Mesodermal cell (in vitro differentiated cells): ENCODE results near the gene UBE2V1.
"Not testable (repeated sequence)": the region's sequence is repeated elsewhere in the genome, so short reads cannot be mapped to it uniquely, and the experiment has no call there.

Experiments used
- H3K27ac ChIP-seq: 2 replicates; pipeline ENCODE4 v1.7.0; 2013; ENCODE audit warnings: mild to moderate bottlenecking, low read depth, low read length, moderate library complexity; ENCODE audit not compliant: severe bottlenecking
- H3K36me3 ChIP-seq: 2 replicates; pipeline ENCODE4 v1.7.1; 2013; ENCODE audit warnings: mild to moderate bottlenecking, low read length, moderate library complexity; ENCODE audit not compliant: control insufficient read depth, insufficient read depth
- H3K4me1 ChIP-seq: one replicate; pipeline ENCODE4 v1.7.1; 2013; ENCODE audit warnings: mild to moderate bottlenecking, low read length; ENCODE audit not compliant: insufficient read depth, control insufficient read depth, poor library complexity, severe bottlenecking
- H3K4me3 ChIP-seq: 2 replicates; pipeline ENCODE4 v1.7.0; 2013; ENCODE audit warnings: low read length, control low read depth, mild to moderate bottlenecking; ENCODE audit not compliant: insufficient read depth, poor library complexity, severe bottlenecking; ENCODE audit errors: extremely low read depth
- H3K9me3 ChIP-seq: 2 replicates; pipeline ENCODE4 v1.7.1; 2013; ENCODE audit warnings: mild to moderate bottlenecking, low read length, moderate library complexity; ENCODE audit not compliant: control insufficient read depth
- WGBS, 2 experiments: methylation state at CpG; one replicate each; pipeline ENCODE4 v1.1.5; 2013; ENCODE audit warnings: missing lambda C conversion rate in 2 of 2; ENCODE audit not compliant: insufficient coverage in 2 of 2; 5-methylcytosine and 5-hydroxymethylcytosine counted together

The UBE2V1 gene

DNA sequence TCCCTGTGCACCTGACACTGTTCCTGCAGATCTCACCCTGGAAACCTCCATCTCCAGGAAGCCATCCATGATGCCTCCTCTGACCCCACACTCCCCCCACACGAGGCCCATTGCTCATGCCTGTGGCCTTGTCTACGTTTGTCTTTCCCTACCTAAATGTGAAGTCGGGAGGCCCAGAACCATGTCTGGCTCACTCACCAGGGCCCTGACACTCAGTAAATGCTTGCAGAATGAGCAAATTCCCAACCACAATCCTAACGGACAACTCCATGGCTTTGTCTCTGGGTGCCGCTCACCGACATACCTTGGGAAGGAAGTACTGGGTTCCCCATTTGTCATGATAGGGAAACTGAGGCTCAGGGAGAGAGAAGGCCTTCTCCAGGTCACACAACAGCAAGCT, 33.3 kb upstream of the UBE2V1 start:
- Histone ChIP-seq H3K27ac (peak overlapping the region; percentile 53), H3K4me3 (no peak overlapping the region), H3K9me3 (no peaks in the 10 kb centered on the region), H3K36me3 (peaks cover 78% of the 10 kb centered on the region), H3K4me1 (peaks cover 69% of the 10 kb centered on the region)
- 93 to 94% methylated on average over 3 to 5 of the region's 6 CpGs for WGBS, 2 experiments

DNA sequence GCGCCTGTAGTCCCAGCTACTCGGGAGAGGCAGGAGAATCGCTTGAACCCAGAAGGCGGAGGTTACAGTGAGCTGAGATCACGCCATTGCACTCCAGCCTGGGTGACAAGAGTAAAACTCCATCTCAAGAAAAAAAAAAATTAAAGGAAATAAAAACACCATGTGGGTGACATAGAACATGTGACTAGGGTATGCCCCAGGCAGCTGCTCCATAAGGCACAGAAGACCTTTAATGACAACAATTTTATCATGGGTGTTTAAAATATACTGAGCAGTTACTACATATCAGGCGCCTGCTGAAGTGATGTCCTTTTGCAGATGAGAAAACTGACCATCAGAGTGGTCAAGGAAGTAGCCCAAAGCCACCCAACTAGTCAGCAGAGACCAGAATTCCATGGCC, 32.6 kb upstream of the UBE2V1 start:
- Histone ChIP-seq H3K4me3 (no peak overlapping the region), H3K36me3 (peaks cover 80% of the 10 kb centered on the region), H3K9me3 (no peaks in the 10 kb centered on the region), H3K27ac (no peak overlapping the region), H3K4me1 (peaks cover 63% of the 10 kb centered on the region)
- WGBS, 2 experiments: 90 to 100% methylated on average over 4 to 5 of the region's 6 CpGs

DNA sequence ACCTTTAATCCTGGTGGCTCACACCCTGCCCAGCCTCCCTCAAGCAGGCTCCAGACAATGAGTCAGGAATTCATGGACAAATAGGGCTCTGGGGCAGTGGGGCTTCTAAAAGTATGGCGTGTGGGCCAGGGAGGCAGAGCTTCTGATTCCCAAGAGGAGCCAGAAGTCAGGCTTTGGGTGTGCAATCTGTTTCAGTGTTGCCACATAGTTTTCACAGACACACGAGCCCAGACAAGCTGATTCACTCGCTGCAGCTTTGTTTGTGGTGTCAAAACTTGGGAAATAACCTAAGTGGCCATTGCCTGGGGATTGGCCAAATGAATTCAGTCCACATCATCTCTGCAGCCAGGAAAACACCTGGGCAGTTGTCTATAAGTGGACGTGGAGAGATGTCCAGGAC, 31.4 kb upstream of the UBE2V1 start:
- WGBS, 2 experiments: 73 to 91% methylated on average over 3 to 4 of the region's 4 CpGs
- peaks cover 82% of the 10 kb centered on the region for H3K36me3 ChIP-seq
- H3K9me3 ChIP-seq: no peaks in the 10 kb centered on the region
- H3K4me1 ChIP-seq: peaks cover 61% of the 10 kb centered on the region
- H3K27ac ChIP-seq: peak overlapping the region; percentile 49
- H3K4me3 ChIP-seq: no peak overlapping the region

- 78 to 81% methylated on average over 6 of the region's 6 CpGs for WGBS, 2 experiments
- no peaks in the 10 kb centered on the region for H3K9me3 ChIP-seq
- peaks cover 58% of the 10 kb centered on the region for H3K4me1 ChIP-seq
- no peak overlapping the region for H3K4me3 ChIP-seq
- peaks cover 80% of the 10 kb centered on the region for H3K36me3 ChIP-seq
- no peak overlapping the region for H3K27ac ChIP-seq
Measured at GRCh38 chr20:50142812-50143211, 29.9 kb upstream of the UBE2V1 start.

DNA sequence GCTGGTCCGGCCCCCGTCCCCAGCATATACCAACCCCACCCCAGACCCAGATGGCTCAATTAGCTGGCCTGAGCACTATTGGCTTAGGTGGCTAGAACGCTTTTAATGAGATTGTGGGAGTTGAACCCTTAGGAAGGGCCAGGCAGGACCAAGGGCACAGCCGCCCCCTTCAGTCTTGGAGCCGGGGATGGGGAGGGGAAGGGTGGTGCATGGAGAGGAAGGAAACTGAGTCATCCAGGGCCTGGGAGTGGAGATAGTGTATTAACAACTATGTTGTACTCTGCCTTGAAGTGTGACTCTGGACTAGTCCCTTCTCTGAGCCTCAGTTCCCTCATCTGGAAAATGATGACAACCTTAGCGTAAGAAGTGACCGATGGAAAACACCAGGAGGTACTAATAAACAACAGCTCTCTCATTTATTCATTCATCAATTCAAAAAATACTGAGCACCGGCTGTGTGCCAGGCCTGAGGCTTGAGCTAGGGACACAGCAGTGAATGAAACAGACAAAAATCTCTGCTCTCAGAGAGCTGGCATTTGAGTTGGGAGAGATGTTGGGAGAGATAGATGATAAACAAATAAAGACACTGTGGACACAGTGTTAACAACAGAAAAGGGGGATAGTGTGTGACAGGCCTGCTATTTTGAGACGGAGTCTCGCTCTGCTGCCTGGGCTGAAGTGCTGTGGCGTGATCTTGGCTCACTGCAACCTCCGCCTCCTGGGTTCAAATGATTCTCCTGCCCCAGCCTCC, 29.0 kb upstream of the UBE2V1 start:
- Histone ChIP-seq H3K36me3 (peaks cover 77% of the 10 kb centered on the region), H3K4me3 (no peak overlapping the region), H3K9me3 (no peaks in the 10 kb centered on the region), H3K27ac (peak overlapping the region; percentile 53), H3K4me1 (peaks cover 56% of the 10 kb centered on the region)
- WGBS, 2 experiments: 85 to 86% methylated on average over 9 to 11 of the region's 12 CpGs

- H3K9me3 ChIP-seq: no peaks in the 10 kb centered on the region
- 94 to 100% methylated on average over 5 to 6 of the region's 6 CpGs for WGBS, 2 experiments
- no peak overlapping the region for H3K27ac ChIP-seq
- peaks cover 76% of the 10 kb centered on the region for H3K36me3 ChIP-seq
- no peak overlapping the region for H3K4me3 ChIP-seq
- peaks cover 49% of the 10 kb centered on the region for H3K4me1 ChIP-seq
Measured at GRCh38 chr20:50141018-50141675, 28.2 kb upstream of the UBE2V1 start.

DNA sequence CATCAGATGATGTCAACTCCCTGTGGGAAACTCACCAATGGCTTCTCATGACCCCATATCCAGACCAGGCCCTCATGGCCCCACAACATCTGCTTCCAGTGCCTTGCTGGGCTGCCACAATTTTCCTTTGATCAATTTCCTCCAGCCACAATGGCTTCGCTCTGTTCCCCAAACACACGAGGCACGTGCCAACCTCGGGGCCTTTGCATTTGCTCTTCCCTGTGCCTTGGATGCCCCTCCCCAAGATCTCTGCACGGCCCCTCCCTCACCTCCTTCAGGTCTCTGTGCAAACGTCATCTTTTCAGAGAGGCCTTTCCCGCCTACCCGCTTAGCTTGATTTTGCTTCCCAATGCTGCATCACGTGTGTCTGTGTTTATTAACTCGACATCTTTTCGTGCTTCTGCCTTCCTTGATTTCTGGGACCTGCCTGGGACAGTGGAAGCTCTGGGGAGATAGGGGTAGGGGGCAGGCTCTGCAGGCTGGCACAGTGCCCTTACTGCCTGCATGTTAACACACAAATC, 27.4 kb upstream of the UBE2V1 start:
- H3K27ac ChIP-seq: no peak overlapping the region
- no peak overlapping the region for H3K4me3 ChIP-seq
- peaks cover 79% of the 10 kb centered on the region for H3K36me3 ChIP-seq
- peaks cover 48% of the 10 kb centered on the region for H3K4me1 ChIP-seq
- H3K9me3 ChIP-seq: no peaks in the 10 kb centered on the region
- 95% methylated on average over 9 to 11 of the region's 11 CpGs for WGBS, 2 experiments

- WGBS, 2 experiments: 85 to 88% methylated on average over 25 to 28 of the region's 29 CpGs
- peaks cover 41% of the 10 kb centered on the region for H3K4me1 ChIP-seq
- H3K9me3 ChIP-seq: no peaks in the 10 kb centered on the region
- H3K4me3 ChIP-seq: no peak overlapping the region
- H3K36me3 ChIP-seq: peaks cover 85% of the 10 kb centered on the region
- H3K27ac ChIP-seq: peak overlapping the region; percentile 45
Measured at GRCh38 chr20:50138479-50139393, 25.8 kb upstream of the UBE2V1 start.

DNA sequence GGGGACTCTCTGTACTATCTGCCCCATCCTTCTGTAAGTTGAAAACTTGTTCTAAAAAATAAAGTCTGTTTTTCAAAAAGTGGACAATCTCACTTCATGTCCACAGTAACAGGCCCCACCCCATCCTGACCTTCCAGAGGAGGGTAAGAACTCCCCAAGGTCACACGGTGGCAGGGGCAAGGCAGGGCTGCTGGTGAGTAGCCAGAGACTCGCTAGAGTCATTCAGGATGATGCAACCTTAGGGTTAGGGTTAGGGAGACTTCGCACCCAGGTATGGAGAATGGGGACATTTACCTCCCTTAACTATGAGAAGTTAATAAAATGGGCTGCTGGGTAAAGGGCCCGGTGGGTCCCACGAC, 25.1 kb upstream of the UBE2V1 start:
- Histone ChIP-seq H3K4me3 (no peak overlapping the region), H3K27ac (peak overlapping the region; percentile 16), H3K4me1 (peaks cover 41% of the 10 kb centered on the region), H3K36me3 (peaks cover 84% of the 10 kb centered on the region), H3K9me3 (no peaks in the 10 kb centered on the region)
- WGBS, 2 experiments: 95 to 100% methylated on average over 2 to 5 of the region's 5 CpGs

DNA sequence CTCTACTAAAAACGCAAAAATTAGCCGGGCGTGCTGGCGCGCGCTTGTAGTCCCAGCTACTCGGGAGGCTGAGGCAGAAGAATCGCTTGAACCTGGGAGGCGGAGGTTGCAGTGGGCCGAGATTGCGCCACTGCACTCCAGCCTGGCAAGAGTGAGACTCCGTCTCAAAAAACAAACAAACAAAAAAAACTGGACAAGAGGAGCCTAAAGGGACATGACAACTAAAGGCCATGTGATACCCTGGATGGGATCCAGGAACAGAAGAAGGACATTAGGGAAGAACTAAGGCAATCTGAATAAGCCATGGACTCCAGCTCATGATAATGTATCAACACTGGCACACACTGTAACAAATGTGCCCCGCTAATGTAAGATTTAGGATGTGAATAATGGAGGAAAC, 24.8 kb upstream of the UBE2V1 start:
- H3K9me3 ChIP-seq, H3K27ac ChIP-seq, H3K4me3 ChIP-seq: not testable (repeated sequence)
- H3K4me1 ChIP-seq: peaks cover 37% of the 10 kb centered on the region
- H3K36me3 ChIP-seq: peaks cover 84% of the 10 kb centered on the region
- 83 to 96% methylated on average over 10 to 13 of the region's 13 CpGs for WGBS, 2 experiments
